Measurements from ENCODE around the gene CMTM1.
"Not testable (repeated sequence)": the region's sequence is repeated elsewhere in the genome, so short reads cannot be mapped to it uniquely, and the experiment has no call there.

Gene CMTM1

GRCh38 chr16:66585481-66586239 is 19.4 kb downstream of the CMTM1 start:
- Histone ChIP-seq H3K4me1 (ENCODE audit: control insufficient read depth, low read depth, low read length) (peaks cover 8% of the 10 kb centered on the region), H3K9ac (ENCODE audit: low read length) (no peak overlapping the region), H3K36me3 (ENCODE audit: control insufficient read depth, low read depth, low read length) (no peaks in the 10 kb centered on the region), H3K27me3 (ENCODE audit: control insufficient read depth, insufficient read depth, low read length) (no peaks in the 10 kb centered on the region), H3K9me3 (ENCODE audit: control insufficient read depth, low read depth, low read length) (no peaks in the 10 kb centered on the region), H3K27ac (ENCODE audit: low read length) (no peak overlapping the region), H3K4me3 (ENCODE audit: low read length) (no peak overlapping the region)

- no peak overlapping the region for H3K27ac ChIP-seq (ENCODE audit: low read length)
- no peak overlapping the region for H3K9ac ChIP-seq (ENCODE audit: low read length)
- no peaks in the 10 kb centered on the region for H3K9me3 ChIP-seq (ENCODE audit: control insufficient read depth, low read depth, low read length)
- no peaks in the 10 kb centered on the region for H3K36me3 ChIP-seq (ENCODE audit: control insufficient read depth, low read depth, low read length)
- H3K27me3 ChIP-seq (ENCODE audit: control insufficient read depth, insufficient read depth, low read length): no peaks in the 10 kb centered on the region
- no peak overlapping the region for H3K4me3 ChIP-seq (ENCODE audit: low read length)
- no peaks in the 10 kb centered on the region for H3K4me1 ChIP-seq (ENCODE audit: control insufficient read depth, low read depth, low read length)
These were observed 21.8 kb downstream of the CMTM1 start for GRCh38 chr16:66587881-66588600.

GRCh38 chr16:66588981-66589713 is 22.9 kb downstream of the CMTM1 start:
- Histone ChIP-seq H3K9me3 (ENCODE audit: control insufficient read depth, low read depth, low read length) (no peaks in the 10 kb centered on the region), H3K4me1 (ENCODE audit: control insufficient read depth, low read depth, low read length) (no peaks in the 10 kb centered on the region), H3K27me3 (ENCODE audit: control insufficient read depth, insufficient read depth, low read length) (no peaks in the 10 kb centered on the region), H3K27ac (ENCODE audit: low read length) (no peak overlapping the region), H3K36me3 (ENCODE audit: control insufficient read depth, low read depth, low read length) (no peaks in the 10 kb centered on the region), H3K9ac (ENCODE audit: low read length) (no peak overlapping the region), H3K4me3 (ENCODE audit: low read length) (no peak overlapping the region)

- Histone ChIP-seq H3K27ac (ENCODE audit: low read length) (no peak overlapping the region), H3K27me3 (ENCODE audit: control insufficient read depth, insufficient read depth, low read length) (no peaks in the 10 kb centered on the region), H3K36me3 (ENCODE audit: control insufficient read depth, low read depth, low read length) (no peaks in the 10 kb centered on the region), H3K4me3 (ENCODE audit: low read length) (no peak overlapping the region), H3K4me1 (ENCODE audit: control insufficient read depth, low read depth, low read length) (no peaks in the 10 kb centered on the region), H3K9me3 (ENCODE audit: control insufficient read depth, low read depth, low read length) (no peaks in the 10 kb centered on the region), H3K9ac (ENCODE audit: low read length) (no peak overlapping the region)
These were observed 24.1 kb downstream of the CMTM1 start for GRCh38 chr16:66590322-66590721.

GRCh38 chr16:66591018-66591417 is 24.8 kb downstream of the CMTM1 start:
- Histone ChIP-seq H3K36me3 (ENCODE audit: control insufficient read depth, low read depth, low read length) (no peaks in the 10 kb centered on the region), H3K9ac (ENCODE audit: low read length) (no peak overlapping the region), H3K4me1 (ENCODE audit: control insufficient read depth, low read depth, low read length) (no peaks in the 10 kb centered on the region), H3K9me3 (ENCODE audit: control insufficient read depth, low read depth, low read length) (no peaks in the 10 kb centered on the region), H3K27ac (ENCODE audit: low read length) (no peak overlapping the region), H3K4me3 (ENCODE audit: low read length) (no peak overlapping the region), H3K27me3 (ENCODE audit: control insufficient read depth, insufficient read depth, low read length) (no peaks in the 10 kb centered on the region)

- H3K4me3 ChIP-seq (ENCODE audit: low read length): no peak overlapping the region
- H3K9ac ChIP-seq (ENCODE audit: low read length): no peak overlapping the region
- no peak overlapping the region for H3K27ac ChIP-seq (ENCODE audit: low read length)
- H3K27me3 ChIP-seq (ENCODE audit: control insufficient read depth, insufficient read depth, low read length): no peaks in the 10 kb centered on the region
- no peaks in the 10 kb centered on the region for H3K36me3 ChIP-seq (ENCODE audit: control insufficient read depth, low read depth, low read length)
- no peaks in the 10 kb centered on the region for H3K4me1 ChIP-seq (ENCODE audit: control insufficient read depth, low read depth, low read length)
- no peaks in the 10 kb centered on the region for H3K9me3 ChIP-seq (ENCODE audit: control insufficient read depth, low read depth, low read length)
These were observed 26.0 kb downstream of the CMTM1 start for GRCh38 chr16:66592241-66592640.

GRCh38 chr16:66592814-66593213 is 26.6 kb downstream of the CMTM1 start:
- Histone ChIP-seq H3K9me3 (ENCODE audit: control insufficient read depth, low read depth, low read length) (no peaks in the 10 kb centered on the region), H3K36me3 (ENCODE audit: control insufficient read depth, low read depth, low read length) (no peaks in the 10 kb centered on the region), H3K4me1 (ENCODE audit: control insufficient read depth, low read depth, low read length) (no peaks in the 10 kb centered on the region), H3K9ac (ENCODE audit: low read length) (no peak overlapping the region), H3K27me3 (ENCODE audit: control insufficient read depth, insufficient read depth, low read length) (no peaks in the 10 kb centered on the region), H3K4me3 (ENCODE audit: low read length) (no peak overlapping the region), H3K27ac (ENCODE audit: low read length) (no peak overlapping the region)

- no peak overlapping the region for H3K9ac ChIP-seq (ENCODE audit: low read length)
- no peaks in the 10 kb centered on the region for H3K4me1 ChIP-seq (ENCODE audit: control insufficient read depth, low read depth, low read length)
- no peaks in the 10 kb centered on the region for H3K36me3 ChIP-seq (ENCODE audit: control insufficient read depth, low read depth, low read length)
- no peak overlapping the region for H3K4me3 ChIP-seq (ENCODE audit: low read length)
- no peak overlapping the region for H3K27ac ChIP-seq (ENCODE audit: low read length)
- no peaks in the 10 kb centered on the region for H3K27me3 ChIP-seq (ENCODE audit: control insufficient read depth, insufficient read depth, low read length)
- no peaks in the 10 kb centered on the region for H3K9me3 ChIP-seq (ENCODE audit: control insufficient read depth, low read depth, low read length)
These were observed 28.5 kb downstream of the CMTM1 start for GRCh38 chr16:66594739-66595138.

- H3K9me3 ChIP-seq (ENCODE audit: control insufficient read depth, low read depth, low read length); H3K9ac ChIP-seq (ENCODE audit: low read length); H3K36me3 ChIP-seq (ENCODE audit: control insufficient read depth, low read depth, low read length); H3K4me3 ChIP-seq (ENCODE audit: low read length); H3K27me3 ChIP-seq (ENCODE audit: control insufficient read depth, insufficient read depth, low read length); H3K4me1 ChIP-seq (ENCODE audit: control insufficient read depth, low read depth, low read length); H3K27ac ChIP-seq (ENCODE audit: low read length): not testable (repeated sequence)
These were observed 30.3 kb downstream of the CMTM1 start for GRCh38 chr16:66596559-66596958.

GRCh38 chr16:66596986-66597848 is 31.0 kb downstream of the CMTM1 start:
- Histone ChIP-seq H3K9me3 (ENCODE audit: control insufficient read depth, low read depth, low read length) (no peaks in the 10 kb centered on the region), H3K36me3 (ENCODE audit: control insufficient read depth, low read depth, low read length) (no peaks in the 10 kb centered on the region), H3K4me1 (ENCODE audit: control insufficient read depth, low read depth, low read length) (no peaks in the 10 kb centered on the region), H3K4me3 (ENCODE audit: low read length) (no peak overlapping the region), H3K27ac (ENCODE audit: low read length) (no peak overlapping the region), H3K9ac (ENCODE audit: low read length) (no peak overlapping the region), H3K27me3 (ENCODE audit: control insufficient read depth, insufficient read depth, low read length) (no peaks in the 10 kb centered on the region)

GRCh38 chr16:66598111-66598510 is 31.9 kb downstream of the CMTM1 start:
- Histone ChIP-seq H3K4me3 (ENCODE audit: low read length) (no peak overlapping the region), H3K27ac (ENCODE audit: low read length) (no peak overlapping the region), H3K27me3 (ENCODE audit: control insufficient read depth, insufficient read depth, low read length) (no peaks in the 10 kb centered on the region), H3K9ac (ENCODE audit: low read length) (no peak overlapping the region), H3K36me3 (ENCODE audit: control insufficient read depth, low read depth, low read length) (no peaks in the 10 kb centered on the region), H3K4me1 (ENCODE audit: control insufficient read depth, low read depth, low read length) (no peaks in the 10 kb centered on the region), H3K9me3 (ENCODE audit: control insufficient read depth, low read depth, low read length) (no peaks in the 10 kb centered on the region)

Measured in iPS-18a (cell line).